Stomach (tissue), 4 donors: Measurements from ENCODE around the gene NARF.

Experiments used
- CTCF ChIP-seq, 7 experiments: fragments of 450-650 bp in 4 of 7; fragments of 200-600 bp in 3 of 7; sonication (generic) in 3 of 7; IDR thresholded peaks; one replicate each; pipeline ENCODE4 v1.5.1; 2016 to 2019; ENCODE audit warnings: antibody characterized with exemption in 7 of 7, control low read depth in 2 of 7, mild to moderate bottlenecking in 1 of 7
- EP300 ChIP-seq: sonication (generic); formaldehyde crosslinking; IDR thresholded peaks from one replicate; pipeline ENCODE4 v1.6.1; 2017; ENCODE audit warnings: antibody characterized with exemption
- POLR2A ChIP-seq, 4 donors: fragments of 450-650 bp; IDR thresholded peaks; one replicate each; pipeline ENCODE4 v1.6.1; 2016; ENCODE audit warnings: antibody characterized with exemption in 4 of 4, control low read depth in 2 of 4, mild to moderate bottlenecking in 1 of 4, moderate library complexity in 1 of 4
- POLR2AphosphoS5 ChIP-seq, 3 donors: sonication (generic); formaldehyde crosslinking; IDR thresholded peaks; one replicate each; pipeline ENCODE4 v1.6.1; 2016; ENCODE audit warnings: antibody characterized with exemption in 3 of 3

GRCh38 chr17:82529914-82530300, 71.4 kb downstream of the NARF start:
- no peak for TF ChIP-seq CTCF (IDR thresholded peaks at IDR 0.05)
- TF ChIP-seq POLR2A (IDR thresholded peaks at IDR 0.05): no peak
- TF ChIP-seq POLR2AphosphoS5 (IDR thresholded peaks at IDR 0.05): no peak
- TF ChIP-seq EP300: no peak
